ENCODE data around the gene STAM2.

STAM2 gene

GRCh38 chr2:152071092-152071491 lies 104.5 kb downstream of the STAM2 start:
- DNase-seq (ENCODE audit: low read depth): no peak

GRCh38 chr2:152068226-152068625 lies 107.3 kb downstream of the STAM2 start:
- DNase-seq (ENCODE audit: low read depth): no peak

GRCh38 chr2:152067823-152068222 lies 107.7 kb downstream of the STAM2 start:
- DNase-seq (ENCODE audit: low read depth): no peak

Measured in T follicular helper cell (primary cell).